ENCODE measurements around the gene HMGN4. TPM values are rescaled to one million over a fixed set of nuclear protein-coding genes. Genes with fewer than 3 reads are reported as not detected.

The HMGN4 gene
- total and polyA plus RNA-seq, 2 donors from 2014 or later, result 49.3 to 72.7 TPM

DNA sequence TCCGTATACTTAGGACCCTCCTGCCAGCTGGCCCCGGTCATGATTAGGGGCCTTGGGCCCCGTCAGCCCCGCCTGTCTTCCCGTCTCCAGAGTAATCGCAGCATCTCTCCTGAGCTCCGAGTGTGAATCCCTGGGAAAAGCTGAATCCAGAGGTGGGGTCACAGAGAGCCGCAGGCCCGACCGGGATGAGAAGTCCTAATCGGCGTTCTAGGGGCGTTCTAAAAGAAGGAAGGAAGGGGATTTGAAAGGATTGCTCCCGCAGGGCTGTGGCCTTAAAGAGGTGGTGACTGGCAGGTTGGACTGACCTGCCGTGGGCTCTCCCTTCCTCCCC lies 371 bp downstream of the HMGN4 start:
- intact Hi-C loops (cut with DNase I), result no loop called here
- Histone ChIP-seq H3K36me3 (ENCODE audit: control insufficient read depth in 2 of 3, insufficient read depth in 3 of 3, low read length in 3 of 3) (peaks cover 0 to 4% (median 0%) of the 10 kb centered on the region in 3 donors), H3K4me1 (ENCODE audit: control insufficient read depth in 2 of 3, insufficient read depth in 2 of 3, low read depth in 1 of 3, low read length in 3 of 3) (peaks cover 6 to 14% (median 9%) of the 10 kb centered on the region in 3 donors), H3K9me3 (ENCODE audit: control insufficient read depth in 2 of 3, insufficient read depth in 1 of 3, low read length in 3 of 3) (no peaks in the 10 kb centered on the region), H3K27ac (ENCODE audit: low read depth in 2 of 2, low read length in 2 of 2) (peak overlapping the region; percentile 83 to 96), H3K9ac (ENCODE audit: low read length in 3 of 3) (peak overlapping the region; percentile 58 to 88 (median 66)), H3K27me3 (ENCODE audit: control insufficient read depth, insufficient read depth, low read length) (no peaks in the 10 kb centered on the region), H3K4me3 (ENCODE audit: low read length in 3 of 3) (peak overlapping the region; percentile 74 to 97 (median 92))
- DNase-seq (no peak), FAIRE-seq (no peak)
- TF ChIP-seq, protein P1, sequence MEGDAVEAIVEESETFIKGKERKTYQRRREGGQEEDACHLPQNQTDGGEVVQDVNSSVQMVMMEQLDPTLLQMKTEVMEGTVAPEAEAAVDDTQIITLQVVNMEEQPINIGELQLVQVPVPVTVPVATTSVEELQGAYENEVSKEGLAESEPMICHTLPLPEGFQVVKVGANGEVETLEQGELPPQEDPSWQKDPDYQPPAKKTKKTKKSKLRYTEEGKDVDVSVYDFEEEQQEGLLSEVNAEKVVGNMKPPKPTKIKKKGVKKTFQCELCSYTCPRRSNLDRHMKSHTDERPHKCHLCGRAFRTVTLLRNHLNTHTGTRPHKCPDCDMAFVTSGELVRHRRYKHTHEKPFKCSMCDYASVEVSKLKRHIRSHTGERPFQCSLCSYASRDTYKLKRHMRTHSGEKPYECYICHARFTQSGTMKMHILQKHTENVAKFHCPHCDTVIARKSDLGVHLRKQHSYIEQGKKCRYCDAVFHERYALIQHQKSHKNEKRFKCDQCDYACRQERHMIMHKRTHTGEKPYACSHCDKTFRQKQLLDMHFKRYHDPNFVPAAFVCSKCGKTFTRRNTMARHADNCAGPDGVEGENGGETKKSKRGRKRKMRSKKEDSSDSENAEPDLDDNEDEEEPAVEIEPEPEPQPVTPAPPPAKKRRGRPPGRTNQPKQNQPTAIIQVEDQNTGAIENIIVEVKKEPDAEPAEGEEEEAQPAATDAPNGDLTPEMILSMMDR (IDR thresholded peaks at IDR 0.05; ENCODE audit: borderline replicate concordance, extremely low read depth, insufficient read depth), result no peak

DNA sequence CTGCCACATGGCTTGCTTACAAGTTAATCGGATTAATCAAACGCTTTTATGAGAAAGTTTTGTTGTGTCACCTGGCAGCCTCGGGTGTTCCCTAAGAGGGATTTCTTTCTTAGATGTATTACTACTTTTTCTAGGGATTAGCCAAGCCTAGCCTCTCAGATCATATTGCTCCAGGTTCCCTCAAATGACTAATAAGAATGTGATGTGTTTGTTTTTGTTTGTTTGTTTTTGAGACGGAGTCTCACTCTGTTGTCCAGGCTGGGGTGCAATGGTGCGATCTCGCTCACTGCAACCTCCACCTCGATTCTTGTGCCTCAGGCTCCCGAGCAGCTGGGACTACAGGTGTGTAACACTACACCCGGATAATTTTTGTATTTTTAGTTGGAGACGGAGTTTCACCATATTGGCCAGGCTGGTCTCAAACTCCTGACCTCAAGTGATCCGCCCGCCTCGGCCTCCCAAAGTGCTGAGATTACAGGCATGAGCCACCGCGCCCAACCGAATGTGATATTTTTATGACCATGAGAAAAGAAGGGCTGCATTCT lies 977 bp downstream of the HMGN4 start:
- Histone ChIP-seq H3K4me3 (ENCODE audit: low read length in 3 of 3) (peak overlapping the region; percentile 74 to 97 (median 92)), H3K27ac (ENCODE audit: low read depth in 2 of 2, low read length in 2 of 2) (no peak overlapping the region), H3K9me3 (ENCODE audit: control insufficient read depth in 2 of 3, insufficient read depth in 1 of 3, low read length in 3 of 3) (no peaks in the 10 kb centered on the region), H3K4me1 (ENCODE audit: control insufficient read depth in 2 of 3, insufficient read depth in 2 of 3, low read depth in 1 of 3, low read length in 3 of 3) (peaks cover 6 to 14% (median 9%) of the 10 kb centered on the region in 3 donors), H3K36me3 (ENCODE audit: control insufficient read depth in 2 of 3, insufficient read depth in 3 of 3, low read length in 3 of 3) (peaks cover 0 to 4% (median 0%) of the 10 kb centered on the region in 3 donors), H3K9ac (ENCODE audit: low read length in 3 of 3) (peak overlapping the region in 2 of 3 donors; percentile 58 to 88), H3K27me3 (ENCODE audit: control insufficient read depth, insufficient read depth, low read length) (no peaks in the 10 kb centered on the region)
- DNase-seq (no peak), FAIRE-seq (no peak)
- intact Hi-C loops (cut with DNase I), result no loop called here
- TF ChIP-seq, protein P1 (IDR thresholded peaks at IDR 0.05; ENCODE audit: borderline replicate concordance, extremely low read depth, insufficient read depth), result no peak

DNA sequence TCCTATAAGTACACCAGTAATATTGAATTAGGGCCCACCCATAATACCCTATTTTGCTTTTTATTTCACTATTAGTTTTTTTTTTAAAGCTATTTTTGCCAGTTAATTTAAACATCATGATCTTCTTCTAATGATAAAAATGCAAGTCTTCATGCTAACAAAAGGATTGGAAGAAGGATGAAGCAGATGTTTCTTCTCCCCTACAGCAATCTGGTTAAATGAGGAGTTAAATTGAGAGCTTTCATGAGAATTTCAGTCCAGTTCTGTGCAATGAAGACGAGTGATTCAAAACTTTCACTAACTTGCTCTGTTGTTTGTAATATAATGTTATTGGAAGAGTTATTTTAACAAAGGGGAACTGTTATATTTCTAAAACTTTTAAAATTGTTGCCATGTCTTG lies 3.4 kb downstream of the HMGN4 start:
- Histone ChIP-seq H3K4me3 (ENCODE audit: low read length in 3 of 3) (no peak overlapping the region), H3K27me3 (ENCODE audit: control insufficient read depth, insufficient read depth, low read length) (no peaks in the 10 kb centered on the region), H3K9me3 (ENCODE audit: control insufficient read depth in 2 of 3, insufficient read depth in 1 of 3, low read length in 3 of 3) (no peaks in the 10 kb centered on the region), H3K9ac (ENCODE audit: low read length in 3 of 3) (no peak overlapping the region), H3K36me3 (ENCODE audit: control insufficient read depth in 2 of 3, insufficient read depth in 3 of 3, low read length in 3 of 3) (peaks cover 0 to 15% (median 7%) of the 10 kb centered on the region in 3 donors), H3K4me1 (ENCODE audit: control insufficient read depth in 2 of 3, insufficient read depth in 2 of 3, low read depth in 1 of 3, low read length in 3 of 3) (peaks cover 0 to 9% (median 7%) of the 10 kb centered on the region in 3 donors), H3K27ac (ENCODE audit: low read depth in 2 of 2, low read length in 2 of 2) (no peak overlapping the region)
- TF ChIP-seq, protein P1 (IDR thresholded peaks at IDR 0.05; ENCODE audit: borderline replicate concordance, extremely low read depth, insufficient read depth), result no peak
- no peak for FAIRE-seq
- intact Hi-C loops (cut with DNase I), result no loop called here
- DNase-seq, result no peak

DNA sequence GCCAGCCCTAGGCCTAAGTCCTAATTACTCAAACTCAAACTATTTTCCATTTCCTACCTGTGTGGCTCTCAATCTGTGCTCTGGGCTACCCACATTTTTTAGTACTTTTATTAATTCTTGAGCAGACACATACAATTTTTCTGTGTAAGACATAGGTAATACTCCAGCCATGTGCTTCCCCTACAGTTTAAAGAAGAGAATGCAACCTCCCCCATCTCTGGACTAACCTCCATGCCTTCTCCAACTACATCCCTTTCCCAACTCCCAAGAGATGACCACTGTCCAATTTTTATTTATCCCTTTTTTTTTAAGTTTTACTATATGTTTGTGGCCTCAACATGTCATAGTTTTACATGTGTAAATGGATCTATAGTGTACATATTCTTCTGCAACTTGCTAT lies 5.8 kb downstream of the HMGN4 start:
- H3K4me1 ChIP-seq (ENCODE audit: control insufficient read depth in 2 of 3, insufficient read depth in 2 of 3, low read depth in 1 of 3, low read length in 3 of 3), result peaks cover 0 to 3% (median 2%) of the 10 kb centered on the region in 3 donors
- TF ChIP-seq, protein P1 (IDR thresholded peaks at IDR 0.05; ENCODE audit: borderline replicate concordance, extremely low read depth, insufficient read depth), result peak; percentile 15
- no peak overlapping the region for H3K4me3 ChIP-seq (ENCODE audit: low read length in 3 of 3)
- no peaks in the 10 kb centered on the region for H3K27me3 ChIP-seq (ENCODE audit: control insufficient read depth, insufficient read depth, low read length)
- FAIRE-seq (no peak), DNase-seq (peak in 1 of 5 donors; percentile 26)
- H3K9me3 ChIP-seq (ENCODE audit: control insufficient read depth in 2 of 3, insufficient read depth in 1 of 3, low read length in 3 of 3), result no peaks in the 10 kb centered on the region
- H3K36me3 ChIP-seq (ENCODE audit: control insufficient read depth in 2 of 3, insufficient read depth in 3 of 3, low read length in 3 of 3), result peaks cover 0 to 15% (median 7%) of the 10 kb centered on the region in 3 donors
- intact Hi-C loops (cut with DNase I), result no loop called here
- H3K9ac ChIP-seq (ENCODE audit: low read length in 3 of 3), result no peak overlapping the region
- no peak overlapping the region for H3K27ac ChIP-seq (ENCODE audit: low read depth in 2 of 2, low read length in 2 of 2)

Measured in kidney (tissue), 14 donors.